ENCODE data around the gene RASGEF1C.

Gene RASGEF1C

DNA sequence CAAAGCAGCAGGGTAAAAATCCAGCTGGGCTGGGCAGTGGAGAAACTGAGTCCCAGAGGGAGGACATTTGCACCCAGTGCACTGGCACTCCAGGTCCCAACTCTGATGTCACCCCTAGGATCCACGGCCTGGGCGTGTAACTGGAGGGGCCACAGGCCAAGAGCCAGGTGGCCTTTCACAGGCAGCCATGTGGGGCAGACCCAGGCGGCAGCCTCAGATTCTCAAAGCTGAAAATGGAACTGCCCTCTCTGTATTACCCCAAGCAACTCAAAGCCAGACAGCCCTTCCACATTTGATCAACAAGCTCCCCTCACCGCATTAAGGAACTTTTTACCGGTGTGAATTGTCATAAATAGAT, 46.7 kb downstream of the RASGEF1C start:
- H3K27me3 ChIP-seq (ENCODE audit: insufficient read depth, low read depth), result no peaks in the 10 kb centered on the region
- no peaks in the 10 kb centered on the region for H4K20me1 ChIP-seq (ENCODE audit: insufficient read depth)
- H3K4me3 ChIP-seq (IDR thresholded peaks at IDR 0.05; ENCODE audit: insufficient read depth, low read depth, low read length), result no peak overlapping the region
- H3K9ac ChIP-seq, result no peak overlapping the region
- H3K4me1 ChIP-seq (ENCODE audit: low read depth, poor library complexity, severe bottlenecking), result no peaks in the 10 kb centered on the region
- no peak overlapping the region for H3K27ac ChIP-seq
- TF ChIP-seq, protein P1, sequence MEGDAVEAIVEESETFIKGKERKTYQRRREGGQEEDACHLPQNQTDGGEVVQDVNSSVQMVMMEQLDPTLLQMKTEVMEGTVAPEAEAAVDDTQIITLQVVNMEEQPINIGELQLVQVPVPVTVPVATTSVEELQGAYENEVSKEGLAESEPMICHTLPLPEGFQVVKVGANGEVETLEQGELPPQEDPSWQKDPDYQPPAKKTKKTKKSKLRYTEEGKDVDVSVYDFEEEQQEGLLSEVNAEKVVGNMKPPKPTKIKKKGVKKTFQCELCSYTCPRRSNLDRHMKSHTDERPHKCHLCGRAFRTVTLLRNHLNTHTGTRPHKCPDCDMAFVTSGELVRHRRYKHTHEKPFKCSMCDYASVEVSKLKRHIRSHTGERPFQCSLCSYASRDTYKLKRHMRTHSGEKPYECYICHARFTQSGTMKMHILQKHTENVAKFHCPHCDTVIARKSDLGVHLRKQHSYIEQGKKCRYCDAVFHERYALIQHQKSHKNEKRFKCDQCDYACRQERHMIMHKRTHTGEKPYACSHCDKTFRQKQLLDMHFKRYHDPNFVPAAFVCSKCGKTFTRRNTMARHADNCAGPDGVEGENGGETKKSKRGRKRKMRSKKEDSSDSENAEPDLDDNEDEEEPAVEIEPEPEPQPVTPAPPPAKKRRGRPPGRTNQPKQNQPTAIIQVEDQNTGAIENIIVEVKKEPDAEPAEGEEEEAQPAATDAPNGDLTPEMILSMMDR (conservative IDR thresholded peaks at IDR 0.05; ENCODE audit: low read depth, low read length), result no peak
- no peaks in the 10 kb centered on the region for H3K79me2 ChIP-seq (ENCODE audit: insufficient read depth, low read depth)
- no peaks in the 10 kb centered on the region for H3K36me3 ChIP-seq (ENCODE audit: insufficient read depth)
- no peak overlapping the region for H3K4me2 ChIP-seq
- no peak overlapping the region for H2AFZ ChIP-seq (ENCODE audit: low read depth)

DNA sequence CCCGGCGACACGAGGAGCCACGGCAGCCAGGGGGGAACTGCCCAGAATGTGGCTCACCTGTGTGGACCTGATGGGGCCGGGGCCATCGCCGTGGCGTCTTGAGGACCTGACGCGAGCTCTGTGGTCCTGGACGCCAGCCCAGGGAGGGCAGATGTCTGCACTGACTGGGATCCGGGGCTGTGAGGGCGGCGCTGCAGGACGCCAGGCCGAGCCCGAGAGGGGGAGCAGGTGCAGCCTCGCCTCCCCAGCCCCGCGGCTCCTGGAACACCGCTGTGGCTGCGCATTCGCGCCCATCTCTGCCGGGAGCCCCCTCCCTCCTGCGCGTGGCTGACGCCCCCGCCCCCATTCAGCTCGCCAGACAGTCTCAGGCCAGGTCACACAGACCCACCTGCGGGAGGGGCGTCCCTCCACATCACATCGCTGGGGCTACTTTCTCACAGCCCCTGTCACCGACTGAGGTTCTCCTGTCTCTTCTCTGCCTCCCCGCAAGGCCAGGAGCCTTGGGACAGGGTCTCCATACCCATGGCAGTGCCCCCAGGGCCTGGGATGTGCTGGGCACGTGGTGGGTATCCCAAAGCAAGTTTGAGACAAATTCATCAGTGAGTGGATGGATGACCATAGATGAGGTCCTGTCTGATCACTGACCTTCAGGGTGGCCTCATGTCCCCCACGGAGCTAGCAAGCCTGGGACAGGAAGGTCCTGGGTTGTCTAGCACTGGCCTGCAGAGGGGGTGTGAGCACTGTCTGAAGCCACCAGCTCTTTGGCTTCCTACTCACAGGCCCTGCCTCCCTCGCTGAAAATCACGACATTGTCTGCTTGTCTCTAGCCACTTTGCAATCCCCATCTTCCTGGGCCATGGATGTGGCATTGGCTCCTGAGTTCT, 47.3 kb downstream of the RASGEF1C start:
- Histone ChIP-seq H3K4me1 (ENCODE audit: low read depth, poor library complexity, severe bottlenecking) (no peaks in the 10 kb centered on the region), H3K4me2 (no peak overlapping the region)
- TF ChIP-seq, protein P1 (conservative IDR thresholded peaks at IDR 0.05; ENCODE audit: low read depth, low read length), result no peak

DNA sequence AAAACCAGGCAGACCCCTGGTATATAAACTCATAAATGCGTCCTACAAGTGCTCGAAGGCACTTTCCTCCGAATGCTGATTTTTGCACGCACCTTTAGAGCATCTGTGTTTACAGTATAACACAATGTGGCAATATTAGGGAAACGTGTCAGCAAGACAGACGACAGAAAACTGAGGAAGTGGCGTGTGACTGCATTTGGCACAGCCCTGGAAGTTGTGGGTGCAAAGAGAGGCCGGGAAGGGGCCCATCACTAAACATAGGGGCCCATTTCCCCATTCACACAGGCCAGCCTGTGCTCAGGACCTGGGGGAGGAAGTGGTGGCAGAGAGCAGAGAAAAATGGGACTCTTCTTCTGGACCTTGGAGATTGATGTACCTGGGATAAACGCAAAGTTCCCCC, 48.2 kb downstream of the RASGEF1C start:
- TF ChIP-seq, protein P1 (conservative IDR thresholded peaks at IDR 0.05; ENCODE audit: low read depth, low read length), result no peak
- no peak overlapping the region for H3K9ac ChIP-seq
- H2AFZ ChIP-seq (ENCODE audit: low read depth), result no peak overlapping the region

More for the DNA sequence above, 47.3 kb downstream of the RASGEF1C start:
- Histone ChIP-seq H3K4me3 (IDR thresholded peaks at IDR 0.05; ENCODE audit: insufficient read depth, low read depth, low read length) (no peak overlapping the region), H3K27ac (no peak overlapping the region), H3K36me3 (ENCODE audit: insufficient read depth) (no peaks in the 10 kb centered on the region), H3K27me3 (ENCODE audit: insufficient read depth, low read depth) (no peaks in the 10 kb centered on the region), H3K79me2 (ENCODE audit: insufficient read depth, low read depth) (no peaks in the 10 kb centered on the region), H4K20me1 (ENCODE audit: insufficient read depth) (no peaks in the 10 kb centered on the region), H3K9ac (no peak overlapping the region), H2AFZ (ENCODE audit: low read depth) (no peak overlapping the region)

DNA sequence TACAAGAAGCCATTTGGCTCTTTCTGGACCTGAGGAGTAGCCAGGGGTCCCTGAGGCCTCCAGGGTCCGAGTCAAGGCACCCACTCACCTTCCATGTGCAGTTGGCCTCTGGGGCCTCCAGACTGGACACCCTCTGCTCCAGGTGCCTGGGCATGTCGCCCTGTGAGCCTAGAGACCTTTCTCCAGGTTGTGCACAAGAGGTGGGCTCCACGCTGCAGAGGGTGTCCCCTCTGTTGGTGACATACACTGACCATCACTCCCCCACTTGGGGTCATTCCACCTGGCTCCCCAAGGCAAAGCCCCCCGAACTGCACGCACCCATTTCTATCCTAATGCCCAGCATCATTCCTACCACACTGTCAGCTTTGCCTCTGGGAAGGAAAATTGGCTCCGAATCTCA, 48.8 kb downstream of the RASGEF1C start:
- H2AFZ ChIP-seq (ENCODE audit: low read depth), result no peak overlapping the region
- no peaks in the 10 kb centered on the region for H3K27me3 ChIP-seq (ENCODE audit: insufficient read depth, low read depth)
- no peak overlapping the region for H3K4me2 ChIP-seq
- H3K4me3 ChIP-seq (IDR thresholded peaks at IDR 0.05; ENCODE audit: insufficient read depth, low read depth, low read length), result no peak overlapping the region
- H4K20me1 ChIP-seq (ENCODE audit: insufficient read depth), result no peaks in the 10 kb centered on the region
- H3K9ac ChIP-seq, result no peak overlapping the region
- H3K79me2 ChIP-seq (ENCODE audit: insufficient read depth, low read depth), result no peaks in the 10 kb centered on the region
- no peaks in the 10 kb centered on the region for H3K4me1 ChIP-seq (ENCODE audit: low read depth, poor library complexity, severe bottlenecking)
- H3K36me3 ChIP-seq (ENCODE audit: insufficient read depth), result no peaks in the 10 kb centered on the region
- TF ChIP-seq, protein P1 (conservative IDR thresholded peaks at IDR 0.05; ENCODE audit: low read depth, low read length), result no peak
- no peak overlapping the region for H3K27ac ChIP-seq

More for the DNA sequence above, 48.2 kb downstream of the RASGEF1C start:
- Histone ChIP-seq H3K4me1 (ENCODE audit: low read depth, poor library complexity, severe bottlenecking) (no peaks in the 10 kb centered on the region), H3K4me2 (no peak overlapping the region), H4K20me1 (ENCODE audit: insufficient read depth) (no peaks in the 10 kb centered on the region), H3K27ac (no peak overlapping the region), H3K27me3 (ENCODE audit: insufficient read depth, low read depth) (no peaks in the 10 kb centered on the region), H3K79me2 (ENCODE audit: insufficient read depth, low read depth) (no peaks in the 10 kb centered on the region), H3K4me3 (IDR thresholded peaks at IDR 0.05; ENCODE audit: insufficient read depth, low read depth, low read length) (no peak overlapping the region), H3K36me3 (ENCODE audit: insufficient read depth) (no peaks in the 10 kb centered on the region)

Data from KMS-11 (cell line).